Hepatocyte (in vitro differentiated cells): ENCODE measurements around the gene COX5A.

Experiments used
- EZH2 ChIP-seq: fragments of 200-600 bp; sonication (generic); IDR thresholded peaks from 2 replicates; pipeline ENCODE4 v1.6.1; 2016; ENCODE audit warnings: antibody characterized with exemption, mild to moderate bottlenecking, borderline replicate concordance
- TF ChIP-seq, protein P1 (sequence below): fragments of 200-600 bp; sonication (generic); IDR thresholded peaks from 2 replicates; pipeline ENCODE4 v1.5.1; 2016; ENCODE audit warnings: antibody characterized with exemption, mild to moderate bottlenecking; ENCODE audit not compliant: poor library complexity

DNA sequence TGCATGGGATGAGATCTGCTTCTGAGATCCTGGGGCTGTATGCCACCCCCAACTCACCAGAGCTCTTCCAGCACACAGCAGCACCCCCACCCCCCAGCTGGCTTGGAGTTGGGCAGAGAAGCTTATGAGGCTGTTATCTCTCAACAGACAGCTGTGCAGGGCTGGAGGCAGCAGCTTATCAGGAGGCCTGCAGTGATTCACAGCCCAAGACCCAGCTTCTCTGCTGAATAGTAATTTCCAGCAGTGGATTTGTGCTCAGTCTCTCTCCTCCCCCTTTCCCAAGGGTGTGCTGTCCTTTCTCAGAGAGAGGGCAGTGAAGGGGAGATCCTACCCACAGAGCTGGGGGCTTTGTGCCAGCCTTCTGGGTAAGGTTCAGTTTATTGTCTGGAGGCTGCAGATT lies 16.6 kb upstream of the COX5A start:
- TF ChIP-seq, protein P1, sequence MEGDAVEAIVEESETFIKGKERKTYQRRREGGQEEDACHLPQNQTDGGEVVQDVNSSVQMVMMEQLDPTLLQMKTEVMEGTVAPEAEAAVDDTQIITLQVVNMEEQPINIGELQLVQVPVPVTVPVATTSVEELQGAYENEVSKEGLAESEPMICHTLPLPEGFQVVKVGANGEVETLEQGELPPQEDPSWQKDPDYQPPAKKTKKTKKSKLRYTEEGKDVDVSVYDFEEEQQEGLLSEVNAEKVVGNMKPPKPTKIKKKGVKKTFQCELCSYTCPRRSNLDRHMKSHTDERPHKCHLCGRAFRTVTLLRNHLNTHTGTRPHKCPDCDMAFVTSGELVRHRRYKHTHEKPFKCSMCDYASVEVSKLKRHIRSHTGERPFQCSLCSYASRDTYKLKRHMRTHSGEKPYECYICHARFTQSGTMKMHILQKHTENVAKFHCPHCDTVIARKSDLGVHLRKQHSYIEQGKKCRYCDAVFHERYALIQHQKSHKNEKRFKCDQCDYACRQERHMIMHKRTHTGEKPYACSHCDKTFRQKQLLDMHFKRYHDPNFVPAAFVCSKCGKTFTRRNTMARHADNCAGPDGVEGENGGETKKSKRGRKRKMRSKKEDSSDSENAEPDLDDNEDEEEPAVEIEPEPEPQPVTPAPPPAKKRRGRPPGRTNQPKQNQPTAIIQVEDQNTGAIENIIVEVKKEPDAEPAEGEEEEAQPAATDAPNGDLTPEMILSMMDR: no peak
- TF ChIP-seq EZH2: no peak
